ENCODE data around the gene SREK1.

- TF ChIP-seq, protein P1, sequence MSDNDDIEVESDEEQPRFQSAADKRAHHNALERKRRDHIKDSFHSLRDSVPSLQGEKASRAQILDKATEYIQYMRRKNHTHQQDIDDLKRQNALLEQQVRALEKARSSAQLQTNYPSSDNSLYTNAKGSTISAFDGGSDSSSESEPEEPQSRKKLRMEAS (IDR thresholded peaks at IDR 0.05; ENCODE audit: insufficient read depth, insufficient read length) = no peak
- TF ChIP-seq CTCF (IDR thresholded peaks at IDR 0.05; ENCODE audit: extremely low read depth in 1 of 2, insufficient read depth in 1 of 2, low read depth in 1 of 2, low read length in 2 of 2) (no peak), POLR2A (IDR thresholded peaks at IDR 0.05; ENCODE audit: low read depth, low read length) (no peak)
These were observed 69.4 kb downstream of the SREK1 start for GRCh38 chr5:66213533-66213932.
